A375 (cell line): ENCODE data around the gene CSAG3. TPM values are rescaled to one million over a fixed set of nuclear protein-coding genes. Genes with fewer than 3 reads are reported as not detected.

Source experiments
- total RNA-seq: library from RNA; depleted of rRNA; stranded (reverse); fragments of >200 nt; shearing (Covaris generic); gene quantifications from 2 replicates; pipeline ENCODE4 v1.2.3, GENCODE V29; 2014; rRNA removed

CSAG3 gene
- 8.5 and 11.0 TPM in 2 replicates for total RNA-seq

DNA sequence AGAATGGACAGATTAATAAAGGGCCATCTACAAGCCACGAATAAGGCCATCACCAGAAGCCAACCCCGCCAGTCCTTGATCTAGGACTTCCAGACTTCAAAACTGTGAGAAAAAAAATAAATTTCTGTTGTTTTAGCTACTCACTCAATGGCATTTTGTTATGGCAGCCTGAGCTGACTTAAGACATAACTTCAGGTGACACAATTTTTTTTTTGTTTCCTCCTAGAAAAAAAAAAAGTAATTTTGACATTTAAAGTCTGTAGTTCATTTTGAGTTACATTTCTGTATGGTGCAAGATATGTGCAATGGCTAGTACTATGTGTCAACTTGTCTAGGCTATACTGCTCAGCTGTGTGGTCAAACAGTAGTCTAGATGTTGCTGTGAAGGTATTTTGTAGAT is at the start of gene CSAG3:
TSS of gene CSAG3 (plus strand) at position 301 of the 400 bp plus-strand sequence.

DNA sequence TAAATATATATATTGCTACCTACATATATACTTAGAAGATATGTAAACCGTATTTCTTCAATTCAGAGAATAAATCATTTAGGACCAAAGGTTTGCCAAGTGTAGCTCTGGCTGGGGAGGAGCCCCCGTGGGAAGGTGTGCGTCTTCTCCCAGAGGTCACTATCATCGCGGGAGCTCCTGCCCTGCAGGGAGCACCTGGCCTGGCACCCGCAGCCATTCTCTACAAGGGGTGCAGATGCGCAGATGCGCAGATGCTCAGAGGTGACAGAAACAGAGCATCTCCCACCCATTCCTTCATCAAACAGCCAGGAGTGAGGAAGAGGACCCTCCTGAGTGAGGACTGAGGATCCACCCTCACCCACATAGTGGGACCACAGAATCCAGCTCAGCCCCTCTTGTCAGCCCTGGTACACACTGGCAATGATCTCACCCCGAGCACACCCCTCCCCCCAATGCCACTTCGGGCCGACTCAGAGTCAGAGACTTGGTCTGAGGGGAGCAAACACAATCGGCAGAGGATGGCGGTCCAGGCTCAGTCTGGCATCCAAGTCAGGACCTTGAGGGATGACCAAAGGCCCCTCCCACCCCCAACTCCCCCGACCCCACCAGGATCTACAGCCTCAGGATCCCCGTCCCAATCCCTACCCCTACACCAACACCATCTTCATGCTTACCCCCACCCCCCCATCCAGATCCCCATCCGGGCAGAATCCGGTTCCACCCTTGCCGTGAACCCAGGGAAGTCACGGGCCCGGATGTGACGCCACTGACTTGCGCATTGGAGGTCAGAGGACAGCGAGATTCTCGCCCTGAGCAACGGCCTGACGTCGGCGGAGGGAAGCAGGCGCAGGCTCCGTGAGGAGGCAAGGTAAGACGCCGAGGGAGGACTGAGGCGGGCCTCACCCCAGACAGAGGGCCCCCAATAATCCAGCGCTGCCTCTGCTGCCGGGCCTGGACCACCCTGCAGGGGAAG is 44.9 kb upstream of the CSAG3 start, which contains the start of gene MAGEA2B:
TSS of gene MAGEA2B (plus strand) at position 814 of the 973 bp plus-strand sequence. CDS start 2,479 bp downstream, outside the sequence.

DNA sequence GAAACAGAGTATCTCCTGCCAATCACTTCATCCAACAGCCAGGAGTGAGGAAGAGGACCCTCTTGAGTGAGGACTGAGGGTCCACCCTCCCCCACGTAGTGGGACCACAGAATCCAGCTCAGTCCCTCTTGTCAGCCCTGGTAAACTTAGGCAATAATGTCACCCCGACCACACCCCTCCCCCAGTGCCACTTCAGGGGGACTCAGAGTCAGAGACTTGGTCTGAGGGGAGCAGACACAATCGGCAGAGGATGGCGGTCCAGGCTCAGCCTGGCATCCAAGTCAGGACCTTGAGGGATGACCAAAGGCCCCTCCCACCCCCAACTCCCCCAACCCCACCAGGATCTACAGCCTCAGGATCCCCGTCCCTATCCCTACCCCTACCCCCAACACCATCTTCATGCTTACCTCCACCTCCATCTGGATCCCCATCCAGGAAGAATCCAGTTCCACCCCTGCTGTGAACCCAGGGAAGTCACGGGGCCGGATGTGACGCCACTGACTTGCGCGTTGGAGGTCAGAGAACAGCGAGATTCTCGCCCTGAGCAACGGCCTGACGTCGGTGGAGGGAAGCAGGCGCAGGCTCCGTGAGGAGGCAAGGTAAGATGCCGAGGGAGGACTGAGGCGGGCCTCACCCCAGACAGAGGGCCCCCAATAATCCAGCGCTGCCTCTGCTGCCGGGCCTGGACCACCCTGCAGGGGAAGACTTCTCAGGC is 25.6 kb upstream of the CSAG3 start, which contains the start of the genes CSAG1 and MAGEA12:
TSS of gene CSAG1 (minus strand) at position 461 of the 715 bp plus-strand sequence. CDS start 1,261 bp downstream, outside the sequence.
TSS of gene MAGEA12 (plus strand) at position 497 of the 715 bp plus-strand sequence. CDS start 2,405 bp downstream, outside the sequence.

DNA sequence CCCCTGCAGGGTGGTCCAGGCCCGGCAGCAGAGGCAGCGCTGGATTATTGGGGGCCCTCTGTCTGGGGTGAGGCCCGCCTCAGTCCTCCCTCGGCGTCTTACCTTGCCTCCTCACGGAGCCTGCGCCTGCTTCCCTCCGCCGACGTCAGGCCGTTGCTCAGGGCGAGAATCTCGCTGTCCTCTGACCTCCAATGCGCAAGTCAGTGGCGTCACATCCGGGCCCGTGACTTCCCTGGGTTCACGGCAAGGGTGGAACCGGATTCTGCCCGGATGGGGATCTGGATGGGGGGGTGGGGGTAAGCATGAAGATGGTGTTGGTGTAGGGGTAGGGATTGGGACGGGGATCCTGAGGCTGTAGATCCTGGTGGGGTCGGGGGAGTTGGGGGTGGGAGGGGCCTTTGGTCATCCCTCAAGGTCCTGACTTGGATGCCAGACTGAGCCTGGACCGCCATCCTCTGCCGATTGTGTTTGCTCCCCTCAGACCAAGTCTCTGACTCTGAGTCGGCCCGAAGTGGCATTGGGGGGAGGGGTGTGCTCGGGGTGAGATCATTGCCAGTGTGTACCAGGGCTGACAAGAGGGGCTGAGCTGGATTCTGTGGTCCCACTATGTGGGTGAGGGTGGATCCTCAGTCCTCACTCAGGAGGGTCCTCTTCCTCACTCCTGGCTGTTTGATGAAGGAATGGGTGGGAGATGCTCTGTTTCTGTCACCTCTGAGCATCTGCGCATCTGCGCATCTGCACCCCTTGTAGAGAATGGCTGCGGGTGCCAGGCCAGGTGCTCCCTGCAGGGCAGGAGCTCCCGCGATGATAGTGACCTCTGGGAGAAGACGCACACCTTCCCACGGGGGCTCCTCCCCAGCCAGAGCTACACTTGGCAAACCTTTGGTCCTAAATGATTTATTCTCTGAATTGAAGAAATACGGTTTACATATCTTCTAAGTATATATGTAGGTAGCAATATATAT is 5.0 kb upstream of the CSAG3 start, which contains the start of gene MAGEA2:
TSS of gene MAGEA2 (minus strand) at position 157 of the 965 bp plus-strand sequence. CDS start 2,479 bp downstream, outside the sequence.

DNA sequence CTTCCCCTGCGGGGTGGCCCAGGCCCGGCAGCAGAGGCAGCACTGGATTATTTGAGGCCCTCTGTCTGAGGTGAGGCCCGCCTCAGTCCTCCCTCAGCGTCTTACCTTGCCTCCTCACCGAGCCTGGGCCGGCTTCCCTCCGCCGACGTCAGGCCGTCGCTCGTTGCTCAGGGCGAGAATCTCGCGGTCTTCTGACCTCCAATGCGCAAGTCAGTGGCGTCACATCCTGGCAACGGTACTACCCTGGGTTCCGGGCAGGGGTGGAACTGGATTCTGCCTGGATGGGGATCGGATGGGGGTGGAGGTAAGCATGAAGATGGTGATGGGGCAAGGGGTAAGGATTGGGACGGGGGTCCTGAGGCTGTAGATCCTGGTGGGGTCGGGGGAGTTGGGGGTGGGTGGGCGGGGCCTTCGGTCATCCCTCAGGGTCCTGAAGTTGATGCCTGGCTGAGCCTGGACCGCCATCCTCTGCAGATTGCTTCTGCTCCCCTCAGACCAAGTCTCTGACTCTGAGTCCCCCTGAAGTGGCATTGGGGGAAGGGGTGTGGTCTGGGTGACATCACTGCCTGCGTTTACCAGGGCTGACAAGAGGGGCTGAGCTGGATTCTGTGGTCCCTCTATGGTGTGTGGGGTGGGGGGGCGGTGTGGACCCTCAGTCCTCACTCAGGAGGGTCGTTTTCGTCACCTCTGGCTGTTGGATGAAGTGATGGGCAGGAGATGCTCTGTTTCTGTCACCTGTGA is 10.7 kb downstream of the CSAG3 start, which contains the start of gene MAGEA6:
TSS of gene MAGEA6 (minus strand) at position 141 of the 741 bp plus-strand sequence. CDS start 2,039 bp downstream, outside the sequence.

Other genes starting within 250 kb of the CSAG3 start
- gene GABRQ, start 121.3 kb upstream of the CSAG3 start, total RNA-seq = not detected in 2 replicates
- 172 and 182 TPM in 2 replicates for gene MAGEA3, start 60.4 kb upstream of the CSAG3 start, total RNA-seq
- not detected in 2 replicates for gene CSAG2, start 49.9 kb upstream of the CSAG3 start, total RNA-seq
- 45.3 and 46.0 TPM in 2 replicates for gene MAGEA2B, start 44.6 kb upstream of the CSAG3 start, total RNA-seq
- gene CSAG1, start 25.5 kb upstream of the CSAG3 start, total RNA-seq = 60.4 and 67.0 TPM in 2 replicates
- gene MAGEA12, start 25.5 kb upstream of the CSAG3 start, total RNA-seq = 115 and 120 TPM in 2 replicates
- 80.6 and 90.5 TPM in 2 replicates for gene MAGEA2, start 5.4 kb upstream of the CSAG3 start, total RNA-seq
- 120 and 123 TPM in 2 replicates for gene MAGEA6, start 10.5 kb downstream of the CSAG3 start, total RNA-seq
- gene CETN2, start 71.5 kb downstream of the CSAG3 start, total RNA-seq = 21.0 and 26.1 TPM in 2 replicates
- gene NSDHL, start 71.8 kb downstream of the CSAG3 start, total RNA-seq = 12.3 and 15.6 TPM in 2 replicates
- gene ZNF185, start 138.8 kb downstream of the CSAG3 start, total RNA-seq = 0.45 and 0.79 TPM in 2 replicates
- not detected in 2 replicates for gene PNMA5, start 234.9 kb downstream of the CSAG3 start, total RNA-seq